SHP77 treated with DMSO at 0.1 percent for 48 hours (cell line): ENCODE results near the gene ICOS.
"Not testable (repeated sequence)": the region's sequence is repeated elsewhere in the genome, so short reads cannot be mapped to it uniquely, and the experiment has no call there.

Source experiments
- DNase-seq: peaks from one replicate; lab custom pipeline; 2025; lab: John Stamatoyannopoulos, UW

Gene ICOS

DNA sequence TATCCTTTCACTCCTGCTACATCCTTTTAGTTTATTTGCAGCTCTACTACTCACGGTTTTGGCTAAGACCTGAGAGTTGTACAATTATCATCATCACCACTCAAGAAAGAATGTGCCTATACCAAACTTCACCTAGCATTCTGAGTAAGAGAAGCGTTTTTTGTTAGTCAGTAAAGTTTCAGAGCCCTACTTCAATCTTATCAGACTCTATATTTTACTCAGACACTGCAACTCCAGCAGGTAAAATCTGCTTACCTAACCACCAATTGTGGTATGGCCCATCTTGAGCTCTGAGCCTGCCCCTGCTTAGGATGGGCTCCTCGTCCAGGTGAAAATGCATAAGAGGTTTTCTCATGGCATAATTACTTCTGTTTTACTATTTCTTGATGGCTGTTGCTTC is 37.1 kb downstream of the ICOS start:
- DNase-seq: no peak

GRCh38 chr2:203975912-203976311 is 39.3 kb downstream of the ICOS start:
- no peak for DNase-seq

- DNase-seq: no peak
These were observed 45.7 kb downstream of the ICOS start for GRCh38 chr2:203982276-203982675.

- DNase-seq: no peak
These were observed 46.6 kb downstream of the ICOS start for GRCh38 chr2:203983064-203983715.

DNA sequence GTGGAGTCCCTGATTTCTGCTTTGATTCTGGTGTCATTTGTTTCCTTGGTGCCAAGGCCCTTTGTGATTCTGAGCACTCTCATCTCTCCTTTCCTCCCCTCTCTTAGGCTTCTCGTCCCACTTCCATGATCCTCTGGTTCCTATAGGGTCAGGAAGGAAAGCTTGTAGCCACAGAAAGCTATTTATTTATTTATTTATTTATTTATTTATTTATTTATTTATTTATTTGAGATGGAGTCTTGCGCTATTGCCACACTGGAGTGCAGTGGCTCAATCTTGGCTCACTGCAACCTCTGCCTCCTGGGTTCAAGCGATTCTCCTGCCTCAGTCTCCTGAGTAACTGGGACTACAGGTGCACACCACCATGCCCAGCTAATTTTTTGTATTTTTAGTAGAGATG is 49.4 kb downstream of the ICOS start:
- not testable (repeated sequence) for DNase-seq

- DNase-seq: no peak
These were observed 51.4 kb downstream of the ICOS start for GRCh38 chr2:203987959-203988358.

DNA sequence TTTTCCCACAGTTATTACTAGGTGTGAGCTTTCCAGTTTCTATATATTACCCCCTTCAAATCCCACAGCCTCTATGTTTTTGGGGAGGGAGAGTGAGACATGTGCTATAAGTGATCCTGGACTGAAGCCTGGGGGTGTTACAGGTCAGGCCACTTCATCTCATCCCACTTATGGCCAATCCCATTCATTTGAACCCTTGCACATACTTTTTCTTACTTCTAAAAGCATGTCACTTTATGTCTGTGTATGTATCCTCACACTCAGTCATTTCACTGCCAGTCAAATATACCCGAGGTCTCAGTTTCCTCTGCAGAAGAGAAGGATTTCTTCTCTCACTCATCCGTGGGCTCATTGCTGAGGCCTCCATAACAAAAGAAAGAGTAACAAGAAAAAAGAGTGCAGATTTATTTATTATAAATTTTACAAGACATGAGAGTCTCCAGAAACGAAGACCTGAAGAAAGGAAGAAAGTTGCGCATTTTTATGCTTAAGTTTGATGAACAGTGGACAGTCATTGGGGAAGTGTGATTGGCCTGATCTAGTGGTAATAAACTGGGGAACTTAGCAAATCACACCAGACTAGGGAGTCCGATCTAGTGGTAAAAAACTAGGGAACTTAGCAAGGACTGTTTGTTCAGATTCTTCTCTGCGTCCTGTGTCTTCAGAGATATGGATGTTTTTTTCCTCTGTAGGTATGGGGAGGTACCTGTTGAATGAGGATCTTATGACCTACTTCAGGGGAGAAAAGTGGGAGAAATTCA is 52.1 kb downstream of the ICOS start:
- DNase-seq: no peak

DNA sequence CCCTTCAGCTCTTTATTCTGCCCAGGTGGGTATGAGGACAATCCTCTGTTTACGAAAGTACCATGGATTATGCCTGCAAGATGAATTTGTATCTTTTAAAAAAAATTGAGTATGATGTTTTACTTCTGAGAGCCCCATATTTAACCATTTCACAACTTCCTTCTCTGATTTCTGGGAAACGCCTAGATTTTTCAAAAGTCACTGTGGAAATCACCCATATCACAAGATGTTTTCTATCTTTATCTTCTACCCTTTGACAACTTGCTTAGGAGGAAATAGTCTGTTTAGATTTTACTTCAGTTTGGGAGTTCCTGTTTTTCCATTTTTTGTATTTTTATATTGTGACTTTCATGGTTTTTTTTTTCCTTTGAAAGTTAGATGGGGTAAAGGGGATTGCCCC is 53.0 kb downstream of the ICOS start:
- no peak for DNase-seq

DNA sequence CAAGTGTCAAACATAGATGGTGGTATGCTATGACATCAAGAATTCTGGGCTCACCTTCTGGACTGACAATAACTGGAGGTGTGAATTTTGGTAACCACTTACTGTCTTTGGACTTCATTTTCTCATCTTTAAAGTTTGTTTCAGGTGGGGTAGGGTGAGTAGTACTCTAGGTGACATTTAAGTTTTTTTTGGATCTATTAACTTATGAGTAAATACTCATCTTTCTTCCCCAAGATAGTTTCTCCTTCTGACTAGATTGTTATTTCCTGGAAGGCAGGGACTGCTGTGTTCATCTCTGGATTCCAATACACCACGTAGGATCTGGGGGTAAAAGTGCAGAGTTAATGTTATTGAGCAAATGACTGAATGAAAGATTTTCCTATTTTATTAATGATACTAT is 55.9 kb downstream of the ICOS start:
- no peak for DNase-seq

GRCh38 chr2:203993011-203993410 is 56.4 kb downstream of the ICOS start:
- DNase-seq: no peak

DNA sequence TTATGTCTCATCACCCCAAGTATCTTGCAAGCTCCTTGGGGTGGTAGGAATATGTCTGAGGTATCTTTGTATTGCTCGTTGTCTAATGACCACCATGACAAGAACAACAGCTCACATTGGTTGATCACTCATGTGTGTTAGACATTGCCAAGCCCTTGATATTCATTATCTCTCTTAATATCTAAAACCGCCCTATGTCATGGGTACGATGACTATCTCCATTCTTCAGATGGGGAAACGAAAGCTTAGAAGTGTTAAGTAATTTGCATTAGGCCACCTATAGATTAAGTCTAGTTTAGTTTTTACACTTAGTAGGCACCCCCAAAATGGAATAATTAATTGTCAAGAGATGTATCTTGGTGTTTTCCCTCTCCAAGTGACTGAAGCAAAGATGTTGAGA is 57.0 kb downstream of the ICOS start:
- DNase-seq: no peak

DNA sequence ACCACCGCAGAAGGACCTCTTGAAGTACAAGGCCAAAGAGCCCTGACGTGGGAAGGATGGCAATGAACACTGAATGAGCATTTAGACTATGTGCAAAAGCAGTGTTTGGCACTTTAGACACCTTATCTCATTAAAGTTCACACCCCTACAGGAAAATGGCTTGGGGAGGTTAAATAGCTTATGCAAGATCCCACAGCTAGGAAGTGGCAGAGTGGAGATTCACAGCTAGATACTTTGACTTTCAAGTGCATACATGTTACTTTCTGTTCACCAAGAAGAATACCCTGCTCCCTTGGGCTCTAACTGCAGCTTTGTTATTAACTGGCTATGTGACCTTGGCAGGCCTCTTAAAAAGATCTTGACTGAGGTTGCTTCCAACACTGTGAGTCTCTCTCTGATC is 58.2 kb downstream of the ICOS start:
- DNase-seq: no peak

GRCh38 chr2:203996692-203997091 is 60.1 kb downstream of the ICOS start:
- no peak for DNase-seq

DNA sequence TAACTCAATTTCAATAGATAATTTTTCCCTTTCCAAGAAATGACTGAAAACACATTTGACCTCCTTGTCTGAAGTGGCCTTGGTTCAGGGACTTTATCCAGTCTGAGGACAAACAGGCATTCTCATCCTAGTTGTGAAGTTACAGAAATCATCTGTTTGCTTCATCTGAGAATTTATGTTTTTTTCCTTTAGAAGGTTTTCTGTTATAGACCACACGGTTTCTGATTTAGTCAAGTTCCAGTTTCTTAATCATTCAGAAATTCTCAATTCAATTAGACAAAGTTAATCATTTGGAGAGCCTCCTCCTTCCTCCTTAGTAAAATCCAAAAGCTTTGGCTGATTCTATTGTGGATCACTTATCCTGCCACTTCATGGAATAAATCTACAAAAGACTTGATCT is 60.9 kb downstream of the ICOS start:
- DNase-seq: no peak

DNA sequence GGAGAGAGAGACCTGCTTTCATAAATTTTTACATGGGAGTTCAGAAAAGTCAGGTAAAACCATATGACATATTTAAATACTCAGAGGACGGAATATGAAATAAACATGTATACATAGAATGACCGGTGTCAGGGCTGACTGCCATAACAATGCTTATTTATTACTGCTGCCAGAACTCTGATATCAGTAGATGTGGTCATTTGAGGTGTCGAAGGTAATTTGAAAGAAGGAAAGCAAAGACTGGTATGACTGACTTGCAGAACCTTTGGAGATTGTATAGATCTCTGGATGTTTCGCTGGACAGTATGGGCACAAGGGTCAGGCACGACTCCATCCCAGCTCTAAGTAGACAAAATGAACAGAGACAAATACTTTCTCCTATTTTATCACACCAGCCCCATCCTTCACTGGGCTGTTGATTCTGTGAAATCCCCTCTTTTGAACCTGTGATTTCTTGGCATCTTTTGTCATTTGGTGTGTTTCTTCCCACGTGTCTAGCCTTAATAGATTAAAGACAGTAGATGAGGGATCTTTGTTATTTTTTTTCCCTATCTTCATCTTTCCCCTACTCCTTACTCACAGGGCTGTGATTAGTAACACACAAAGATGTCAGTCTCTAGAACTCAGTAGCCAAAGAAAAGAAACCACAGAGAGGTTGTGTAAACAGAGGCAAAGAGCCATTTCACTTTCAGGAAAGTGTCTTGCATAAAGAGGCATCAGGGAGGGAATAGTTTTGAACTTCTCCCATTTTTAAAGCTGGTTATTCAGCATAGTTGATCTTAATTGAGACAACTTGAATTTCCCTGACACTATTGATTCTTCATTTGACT is 61.6 kb downstream of the ICOS start:
- DNase-seq: no peak

GRCh38 chr2:203999835-204000234 is 63.3 kb downstream of the ICOS start:
- DNase-seq: no peak

DNA sequence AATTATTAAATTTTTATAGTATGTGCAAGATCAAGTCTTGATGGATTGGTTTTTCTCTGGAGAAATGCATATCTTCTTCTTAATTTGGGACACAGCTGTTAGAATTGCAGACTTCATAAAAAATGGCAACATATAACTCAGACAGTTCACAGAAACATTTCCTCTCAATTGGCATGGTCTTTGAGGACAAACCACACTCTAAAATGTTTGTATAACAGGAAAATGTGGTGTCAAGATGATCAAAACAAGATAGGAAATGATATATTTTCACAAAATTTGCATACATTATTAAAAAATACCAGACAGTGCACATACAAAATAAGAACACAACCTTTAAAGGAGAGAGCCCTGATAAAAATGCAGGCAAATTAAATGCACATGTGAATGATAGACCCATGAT is 63.9 kb downstream of the ICOS start:
- DNase-seq: no peak

DNA sequence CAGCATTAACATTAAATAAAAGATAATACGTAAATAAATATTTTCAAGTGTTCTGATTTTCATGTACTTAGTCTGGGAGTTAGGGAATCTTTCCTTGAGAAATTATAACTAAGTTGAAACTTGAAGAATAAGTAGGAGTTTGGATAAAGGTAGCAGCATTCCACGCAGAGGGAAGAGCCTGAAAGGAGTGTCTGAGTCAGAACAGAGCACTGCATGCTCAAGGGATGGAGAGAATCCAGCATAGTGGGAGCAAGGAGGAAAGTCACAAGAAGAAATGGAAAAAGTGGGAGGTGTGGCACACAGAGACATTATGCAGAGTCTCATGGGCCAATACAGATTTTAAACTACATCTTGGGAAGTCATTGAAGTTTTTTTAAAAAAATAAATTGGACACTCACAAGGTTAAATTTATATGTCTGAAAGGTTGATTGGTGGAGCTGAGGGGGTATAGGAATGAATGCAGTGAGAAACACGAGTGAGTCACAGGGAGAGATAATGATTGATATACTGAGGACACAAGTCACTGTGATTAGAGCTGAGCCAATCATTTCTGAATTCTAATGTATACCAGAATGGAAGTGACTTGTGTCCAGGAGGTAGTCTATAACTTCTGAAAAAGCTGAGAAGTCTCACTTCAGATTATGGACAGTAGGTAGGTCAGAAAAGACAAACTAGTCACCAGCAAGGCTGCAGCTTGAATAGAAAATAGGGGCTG is 66.9 kb downstream of the ICOS start:
- DNase-seq: no peak

DNA sequence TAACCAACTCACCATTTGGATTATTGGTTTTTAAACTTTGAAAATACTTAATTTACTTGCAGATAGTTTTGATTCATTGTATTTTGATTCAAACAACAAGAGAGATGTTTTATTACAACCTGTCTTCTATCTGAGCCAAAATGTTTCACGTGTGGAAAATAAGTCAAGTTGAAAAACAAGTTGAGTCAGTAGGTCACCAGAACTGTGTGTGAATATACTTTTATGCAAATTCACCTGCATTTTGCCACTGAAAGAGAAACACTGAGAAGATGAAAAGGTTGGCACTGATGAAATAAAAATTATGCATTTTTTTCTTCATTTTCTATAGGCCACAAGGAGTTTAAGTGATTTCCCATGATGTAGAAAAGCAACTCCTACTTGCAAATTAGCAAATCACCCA is 68.3 kb downstream of the ICOS start:
- no peak for DNase-seq

DNA sequence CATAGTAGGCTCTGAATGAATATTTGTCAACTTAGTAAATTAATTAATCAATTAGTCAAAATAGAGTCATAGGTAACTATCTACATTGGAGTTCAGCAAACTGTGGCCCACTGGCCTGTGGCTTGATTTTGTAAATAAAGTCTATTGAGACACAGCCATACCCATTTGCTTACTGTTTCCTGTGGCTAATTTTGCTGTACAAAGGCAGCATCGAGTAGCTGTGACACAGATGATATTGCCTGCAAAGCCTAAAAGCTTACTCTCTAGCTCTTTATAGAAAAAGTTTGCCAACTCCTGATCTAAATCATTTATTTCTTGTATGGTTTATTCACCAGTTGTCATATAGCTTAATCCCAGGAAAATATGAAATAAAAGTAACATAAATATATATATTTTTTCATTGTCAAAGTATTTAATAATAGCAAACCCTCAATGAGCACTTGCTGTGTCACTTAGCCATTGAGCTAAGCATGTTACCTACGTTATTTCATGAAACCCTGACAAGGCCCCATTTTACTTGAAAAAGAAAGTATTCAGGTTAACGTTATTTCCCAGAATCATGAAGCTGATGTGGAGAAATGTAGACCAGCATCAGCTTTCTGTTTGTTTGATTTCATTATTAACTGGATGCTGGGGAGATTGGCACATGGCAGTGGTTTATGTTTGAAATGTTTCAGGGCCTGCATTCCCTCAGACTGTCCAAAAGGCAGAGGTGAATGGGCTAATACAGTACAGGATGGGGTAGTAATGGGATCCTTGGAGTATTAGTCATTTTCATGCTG is 69.6 kb downstream of the ICOS start:
- DNase-seq: no peak

GRCh38 chr2:204008352-204008751 is 71.8 kb downstream of the ICOS start:
- DNase-seq: no peak
